HEK293 (cell line): ENCODE results near the gene RNASE4.

Experiments
- CTCF ChIA-PET: fragments of 350-600 bp; formaldehyde crosslinking; extraction: SDS; loops from one replicate; lab custom pipeline; 2021; ENCODE audit warnings: antibody characterized with exemption; lab: Yijun Ruan, JAX
- POLR2A ChIA-PET: fragments of 300-600 bp; formaldehyde crosslinking; extraction: SDS; loops from one replicate; lab custom pipeline; 2020; ENCODE audit warnings: antibody characterized with exemption, inconsistent platforms; lab: Yijun Ruan, JAX
- H3K27ac ChIP-seq: fragments of 200-500 bp; sonication (Bioruptor generic); 2 replicates; pipeline ENCODE4 v1.5.1; 2014; ENCODE audit warnings: low read depth, low read length, control low read depth, inconsistent platforms; ENCODE audit errors: extremely low read depth
- H3K36me3 ChIP-seq, 2 experiments: fragments of 200-500 bp in 1 of 2; sonication (Bioruptor generic) in 1 of 2; 1 replicate in 1 of 2; 2 replicates in 1 of 2; pipeline ENCODE4 v1.5.1; 2014 to 2017; ENCODE audit warnings: inconsistent platforms in 2 of 2, low read length in 2 of 2; ENCODE audit not compliant: control insufficient read depth in 2 of 2, insufficient read depth in 1 of 2
- H3K4me1 ChIP-seq: fragments of 200-500 bp; sonication (Bioruptor generic); 2 replicates; pipeline ENCODE4 v1.5.1; 2014; ENCODE audit warnings: mild to moderate bottlenecking, low read length, inconsistent platforms; ENCODE audit not compliant: control insufficient read depth, insufficient read depth
- H3K4me3 ChIP-seq: 2 replicates; pipeline ENCODE4 v1.5.1; 2011; ENCODE audit warnings: low read depth, mild to moderate bottlenecking, control low read depth, low read length, moderate library complexity
- H3K9me3 ChIP-seq: fragments of 200-500 bp; sonication (Bioruptor generic); 2 replicates; pipeline ENCODE4 v1.5.1; 2014; ENCODE audit warnings: low read depth, low read length, inconsistent platforms; ENCODE audit not compliant: control insufficient read depth, insufficient read depth
- ATF2 ChIP-seq: fragments of 450-650 bp; formaldehyde crosslinking; IDR thresholded peaks from 2 replicates; pipeline ENCODE4 v1.5.1; 2016; ENCODE audit warnings: missing biosample characterization, missing genetic modification characterization, low read depth
- KLF10 ChIP-seq: fragments of 450-650 bp; IDR thresholded peaks from 2 replicates; pipeline ENCODE4 v1.5.1; 2018; ENCODE audit warnings: missing biosample characterization, mild to moderate bottlenecking, missing genetic modification characterization
- KLF8 ChIP-seq: fragments of 450-650 bp; formaldehyde crosslinking; IDR thresholded peaks from 2 replicates; pipeline ENCODE4 v1.5.1; 2016; ENCODE audit warnings: missing biosample characterization, missing genetic modification characterization
- SETDB1 ChIP-seq: IDR thresholded peaks from one replicate; pipeline ENCODE4 v1.6.1; 2017; ENCODE audit warnings: mild to moderate bottlenecking, low read length, moderate library complexity, mixed read lengths; ENCODE audit not compliant: insufficient read length
- ZBTB7A ChIP-seq: fragments of 450-650 bp; formaldehyde crosslinking; IDR thresholded peaks from 2 replicates; pipeline ENCODE4 v1.5.1; 2016; ENCODE audit warnings: low read depth, missing biosample characterization, missing genetic modification characterization
- ZFP37 ChIP-seq: fragments of 450-650 bp; formaldehyde crosslinking; IDR thresholded peaks from 2 replicates; pipeline ENCODE4 v1.5.1; 2016; ENCODE audit warnings: missing biosample characterization, missing genetic modification characterization
- ZNF23 ChIP-seq: fragments of 450-650 bp; formaldehyde crosslinking; IDR thresholded peaks from 2 replicates; pipeline ENCODE4 v1.5.1; 2016; ENCODE audit warnings: missing biosample characterization, missing genetic modification characterization, borderline replicate concordance
- ZNF311 ChIP-seq: fragments of 450-650 bp; formaldehyde crosslinking; IDR thresholded peaks from 2 replicates; pipeline ENCODE4 v1.5.1; 2017; ENCODE audit warnings: missing biosample characterization, missing genetic modification characterization, borderline replicate concordance
- ZNF530 ChIP-seq: fragments of 450-650 bp; formaldehyde crosslinking; IDR thresholded peaks from 2 replicates; pipeline ENCODE4 v1.5.1; 2016; ENCODE audit warnings: low read depth, missing biosample characterization, missing genetic modification characterization
- ZNF610 ChIP-seq: fragments of 450-650 bp; formaldehyde crosslinking; IDR thresholded peaks from 2 replicates; pipeline ENCODE4 v1.5.1; 2016; ENCODE audit warnings: missing biosample characterization, missing genetic modification characterization, borderline replicate concordance
- ZNF623 ChIP-seq: fragments of 450-650 bp; formaldehyde crosslinking; IDR thresholded peaks from 2 replicates; pipeline ENCODE4 v1.5.1; 2016; ENCODE audit warnings: missing biosample characterization, missing genetic modification characterization
- ZNF626 ChIP-seq: fragments of 450-650 bp; sonication (Bioruptor Pico); formaldehyde crosslinking; IDR thresholded peaks from 2 replicates; pipeline ENCODE4 v1.5.1; 2018; ENCODE audit warnings: missing biosample characterization, missing genetic modification characterization, inconsistent platforms
- ZNF654 ChIP-seq: fragments of 450-650 bp; formaldehyde crosslinking; IDR thresholded peaks from 2 replicates; pipeline ENCODE4 v1.5.1; 2016; ENCODE audit warnings: low read depth, missing biosample characterization, missing genetic modification characterization
- ZNF747 ChIP-seq: fragments of 450-650 bp; formaldehyde crosslinking; IDR thresholded peaks from 2 replicates; pipeline ENCODE4 v1.5.1; 2016; ENCODE audit warnings: missing biosample characterization, missing genetic modification characterization
- ZNF792 ChIP-seq: fragments of 450-650 bp; formaldehyde crosslinking; IDR thresholded peaks from 2 replicates; pipeline ENCODE4 v1.5.1; 2016; ENCODE audit warnings: missing biosample characterization, missing genetic modification characterization
- ZSCAN16 ChIP-seq: fragments of 450-650 bp; formaldehyde crosslinking; IDR thresholded peaks from 2 replicates; pipeline ENCODE4 v1.5.1; 2016; ENCODE audit warnings: missing biosample characterization, missing genetic modification characterization
- ZSCAN18 ChIP-seq: fragments of 450-650 bp; formaldehyde crosslinking; IDR thresholded peaks from 2 replicates; pipeline ENCODE4 v1.5.1; 2016; ENCODE audit warnings: missing biosample characterization, missing genetic modification characterization
- ZXDB ChIP-seq: fragments of 450-650 bp; formaldehyde crosslinking; IDR thresholded peaks from 2 replicates; pipeline ENCODE4 v1.5.1; 2016; ENCODE audit warnings: missing biosample characterization, missing genetic modification characterization

The RNASE4 gene

GRCh38 chr14:20732979-20733635, 48.7 kb downstream of the RNASE4 start:
- H3K4me1 ChIP-seq: no peaks in the 10 kb centered on the region
- TF ChIP-seq ZNF626 (tag by site-specific recombination): no peak
- no peak for TF ChIP-seq ZNF747
- TF ChIP-seq SETDB1: no peak
- TF ChIP-seq ZNF610 (tag by site-specific recombination): no peak
- TF ChIP-seq ZNF792: no peak
- TF ChIP-seq ZNF23 (tag by site-specific recombination): no peak
- no peak for TF ChIP-seq ZNF623 (tag by site-specific recombination)
- TF ChIP-seq ZNF530: no peak
- H3K9me3 ChIP-seq: no peaks in the 10 kb centered on the region
- no peak overlapping the region for H3K4me3 ChIP-seq
- POLR2A ChIA-PET: no interaction called here
- CTCF ChIA-PET: interaction anchor here (0.6 to 0.7 kb wide), 2 partner anchors 24 to 124 kb away, joined by 3 to 4 read pairs; no protein-coding TSS in a partner anchor
- H3K36me3 ChIP-seq: no peaks in the 10 kb centered on the region
- no peak overlapping the region for H3K27ac ChIP-seq

GRCh38 chr14:20733684-20734429, 49.5 kb downstream of the RNASE4 start:
- H3K4me1 ChIP-seq: no peaks in the 10 kb centered on the region
- no peaks in the 10 kb centered on the region for H3K36me3 ChIP-seq
- no peaks in the 10 kb centered on the region for H3K9me3 ChIP-seq
- POLR2A ChIA-PET: no interaction called here
- no peak overlapping the region for H3K4me3 ChIP-seq
- CTCF ChIA-PET: interaction anchor here (0.7 to 1.0 kb wide), 2 partner anchors 122 to 125 kb away, joined by 3 to 6 read pairs; no protein-coding TSS in a partner anchor
- H3K27ac ChIP-seq: no peak overlapping the region
- TF ChIP-seq ZXDB (tag by site-specific recombination) (no peak), ATF2 (no peak), ZSCAN18 (tag by site-specific recombination) (no peak), ZSCAN16 (tag by site-specific recombination) (no peak), KLF8 (tag by site-specific recombination) (no peak), ZNF311 (tag by site-specific recombination) (no peak), ZFP37 (tag by site-specific recombination) (no peak)
- TF ChIP-seq, all 188 proteins: peak for 0

GRCh38 chr14:20734430-20734806, 50.1 kb downstream of the RNASE4 start:
- ChIA-PET CTCF (interaction anchor here (1.0 kb wide), 1 partner anchor 121 kb away, joined by 6 read pairs; no protein-coding TSS in a partner anchor), POLR2A (no interaction called here)
- Histone ChIP-seq H3K9me3 (no peaks in the 10 kb centered on the region), H3K36me3 (no peaks in the 10 kb centered on the region), H3K4me3 (no peak overlapping the region), H3K4me1 (no peaks in the 10 kb centered on the region), H3K27ac (no peak overlapping the region)
- TF ChIP-seq ZBTB7A (tag by site-specific recombination) (no peak), KLF10 (no peak), ZNF654 (no peak)
